A673 (cell line): ENCODE measurements around the gene MRPL54. TPM values are rescaled to one million over a fixed set of nuclear protein-coding genes. Genes with fewer than 3 reads are reported as not detected.

Experiments used
- BruUV-seq: library from RNA; stranded (reverse); fragments of 400-500 nt; replicated peaks from 2 replicates; lab custom pipeline; 2021; lab: Mats Ljungman, UMichigan
- CTCF ChIA-PET: fragments of 300-600 bp; sonication (Branson Sonifier 250); formaldehyde crosslinking; loops from one replicate; lab custom pipeline; 2022; ENCODE audit warnings: antibody characterized with exemption; lab: Charles Lee
- POLR2A ChIA-PET: fragments of 300-600 bp; sonication (Branson Sonifier 250); formaldehyde crosslinking; loops from one replicate; lab custom pipeline; 2022; ENCODE audit warnings: antibody characterized with exemption; ENCODE audit not compliant: low non-redundant PET; lab: Charles Lee
- DNase-seq: peaks from one replicate; pipeline ENCODE4 v3.0.0-alpha.2; 2015; ENCODE audit warnings: low spot score
- H3K27ac ChIP-seq: fragments of 200-600 bp; sonication (generic); 2 replicates; pipeline ENCODE4 v1.5.1; 2016; ENCODE audit warnings: mixed run types, low read depth, mild to moderate bottlenecking, mixed read lengths, antibody characterized with exemption, low read length; ENCODE audit not compliant: poor library complexity, severe bottlenecking
- H3K27me3 ChIP-seq: fragments of 200-600 bp; sonication (generic); replicated peaks from 2 replicates; pipeline ENCODE4 v1.6.1; 2017; ENCODE audit warnings: mixed run types, low read depth, mild to moderate bottlenecking, mixed read lengths, antibody characterized with exemption, low read length; ENCODE audit not compliant: insufficient read depth, poor library complexity
- H3K36me3 ChIP-seq: fragments of 200-600 bp; sonication (generic); 2 replicates; pipeline ENCODE4 v1.6.1; 2016; ENCODE audit warnings: mixed run types, mild to moderate bottlenecking, mixed read lengths, antibody characterized with exemption, low read length; ENCODE audit not compliant: insufficient read depth, poor library complexity, severe bottlenecking
- H3K4me1 ChIP-seq: fragments of 200-600 bp; sonication (generic); 2 replicates; pipeline ENCODE4 v1.6.1; 2017; ENCODE audit warnings: mixed run types, mild to moderate bottlenecking, mixed read lengths, antibody characterized with exemption, low read length; ENCODE audit not compliant: insufficient read depth, poor library complexity, severe bottlenecking
- H3K4me3 ChIP-seq: fragments of 200-600 bp; sonication (generic); 2 replicates; pipeline ENCODE4 v1.5.1; 2016; ENCODE audit warnings: low read depth, mixed run types, mild to moderate bottlenecking, mixed read lengths, low read length; ENCODE audit not compliant: poor library complexity, severe bottlenecking
- H3K9me3 ChIP-seq: fragments of 200-600 bp; sonication (generic); 2 replicates; pipeline ENCODE4 v1.6.1; 2016; ENCODE audit warnings: mixed run types, low read depth, mild to moderate bottlenecking, mixed read lengths, antibody characterized with exemption, low read length; ENCODE audit not compliant: poor library complexity, severe bottlenecking
- CTCF ChIP-seq: fragments of 300-800, 200-600 bp; sonication (generic); conservative IDR thresholded peaks from 2 replicates; pipeline ENCODE4 v1.5.1; 2017; ENCODE audit warnings: low read depth, mild to moderate bottlenecking, antibody characterized with exemption, low read length, moderate library complexity, mixed read lengths
- EZH2 ChIP-seq: fragments of 200-600 bp; sonication (generic); IDR thresholded peaks from 2 replicates; pipeline ENCODE4 v1.6.1; 2017; ENCODE audit warnings: borderline replicate concordance, low read depth, mild to moderate bottlenecking, mixed read lengths, antibody characterized with exemption, low read length; ENCODE audit not compliant: poor library complexity, severe bottlenecking
- intact Hi-C: fragments of 100-400 bp; cut with micrococcal nuclease; formaldehyde crosslinking; loops from one replicate; pipeline ENCODE4 v1.10.0; 2022; ENCODE audit not compliant: unreplicated experiment
- total RNA-seq: library from RNA; stranded (reverse); gene quantifications from 2 replicates; pipeline ENCODE4 v1.2.3, GENCODE V29; 2021

MRPL54 gene
- total RNA-seq, 1 experiment from 2014 or later, result 51.3 TPM

- DNase-seq, result no peak
- H3K36me3 ChIP-seq, result no peaks in the 10 kb centered on the region
- TF ChIP-seq EZH2 (no peak), CTCF (no peak)
- H3K4me3 ChIP-seq, result no peak overlapping the region
- H3K27me3 ChIP-seq, result no peaks in the 10 kb centered on the region
- no peaks in the 10 kb centered on the region for H3K4me1 ChIP-seq
- H3K9me3 ChIP-seq, result peaks cover 15% of the 10 kb centered on the region
- POLR2A ChIA-PET, result no interaction called here
- BruUV-seq, result no TSS peak
- H3K27ac ChIP-seq, result no peak overlapping the region
- intact Hi-C loops, result no loop called here
- CTCF ChIA-PET, result no interaction called here
Measured at GRCh38 chr19:3781603-3782002, 19.1 kb downstream of the MRPL54 start.

GRCh38 chr19:3782330-3782729 lies 19.8 kb downstream of the MRPL54 start:
- no TSS peak for BruUV-seq
- Histone ChIP-seq H3K27me3 (no peaks in the 10 kb centered on the region), H3K27ac (no peak overlapping the region), H3K36me3 (no peaks in the 10 kb centered on the region), H3K9me3 (peaks cover 15% of the 10 kb centered on the region), H3K4me3 (no peak overlapping the region), H3K4me1 (no peaks in the 10 kb centered on the region)
- intact Hi-C loops, result no loop called here
- DNase-seq, result no peak
- TF ChIP-seq EZH2, result no peak
- TF ChIP-seq CTCF, result no peak
- POLR2A ChIA-PET, result no interaction called here
- CTCF ChIA-PET, result no interaction called here

GRCh38 chr19:3782903-3783302 lies 20.4 kb downstream of the MRPL54 start:
- DNase-seq, result no peak
- intact Hi-C loops, result no loop called here
- H3K4me3 ChIP-seq, result no peak overlapping the region

More at GRCh38 chr19:3782903-3783302, 20.4 kb downstream of the MRPL54 start:
- no peak for TF ChIP-seq CTCF
- TF ChIP-seq EZH2, result no peak
- no TSS peak for BruUV-seq
- Histone ChIP-seq H3K9me3 (peaks cover 15% of the 10 kb centered on the region), H3K27ac (no peak overlapping the region), H3K27me3 (no peaks in the 10 kb centered on the region), H3K36me3 (no peaks in the 10 kb centered on the region), H3K4me1 (no peaks in the 10 kb centered on the region)
- ChIA-PET CTCF (no interaction called here), POLR2A (no interaction called here)
